GM23338 (cell line): ENCODE measurements around the gene SURF4. TPM values are rescaled to one million over a fixed set of nuclear protein-coding genes. Genes with fewer than 3 reads are reported as not detected.

ENCODE experiments used
- ATAC-seq: fragments of 200-7000 bp; cut with Tn5 transposase; 3 replicates; pipeline ENCODE4 v1.9.1; 2020
- DNase-seq: peaks from one replicate; pipeline ENCODE4 v3.0.0-alpha.2; 2015; ENCODE audit warnings: low spot score
- H2AFZ ChIP-seq: fragments of 200-600 bp; sonication (generic); 2 replicates; pipeline ENCODE4 v1.8.0; 2016; ENCODE audit warnings: antibody characterized with exemption, mild to moderate bottlenecking, moderate library complexity
- H3F3A ChIP-seq: fragments of 200-600 bp; sonication (generic); replicated peaks from 2 replicates; pipeline ENCODE4 v1.8.0; 2017; ENCODE audit warnings: antibody characterized with exemption, mixed run types, low read depth
- H3K27ac ChIP-seq: fragments of 200-600 bp; sonication (generic); 2 replicates; pipeline ENCODE4 v1.6.1; 2016; ENCODE audit warnings: low read depth
- H3K27me3 ChIP-seq: fragments of 200-600 bp; sonication (generic); 2 replicates; pipeline ENCODE4 v1.8.0; 2016; ENCODE audit warnings: mild to moderate bottlenecking, mixed run types, moderate library complexity; ENCODE audit not compliant: insufficient read depth
- H3K36me3 ChIP-seq: fragments of 200-600 bp; sonication (generic); 2 replicates; pipeline ENCODE4 v1.8.0; 2016; ENCODE audit warnings: mild to moderate bottlenecking; ENCODE audit not compliant: insufficient read depth
- H3K4me1 ChIP-seq: fragments of 200-600 bp; sonication (generic); 2 replicates; pipeline ENCODE4 v1.8.0; 2016; ENCODE audit warnings: mild to moderate bottlenecking, moderate library complexity; ENCODE audit not compliant: insufficient read depth
- H3K4me2 ChIP-seq: fragments of 200-600 bp; sonication (generic); 2 replicates; pipeline ENCODE4 v1.7.1; 2017; ENCODE audit warnings: mixed run types
- H3K4me3 ChIP-seq: fragments of 200-600 bp; sonication (generic); 2 replicates; pipeline ENCODE4 v1.6.1; 2016; ENCODE audit warnings: mixed run types
- H3K79me2 ChIP-seq: fragments of 200-600 bp; sonication (generic); replicated peaks from 2 replicates; pipeline ENCODE4 v1.8.0; 2017; ENCODE audit warnings: mild to moderate bottlenecking; ENCODE audit not compliant: insufficient read depth
- H3K9me2 ChIP-seq: fragments of 200-600 bp; sonication (generic); 2 replicates; pipeline ENCODE4 v1.8.0; 2017; ENCODE audit not compliant: insufficient read depth
- H4K20me1 ChIP-seq: fragments of 200-600 bp; sonication (generic); replicated peaks from 2 replicates; pipeline ENCODE4 v1.8.0; 2017; ENCODE audit warnings: mild to moderate bottlenecking; ENCODE audit not compliant: insufficient read depth
- H3K27ac Mint-ChIP-seq: 2 replicates; pipeline ENCODE4 v1.8.0; 2020; ENCODE audit warnings: inconsistent platforms, mild to moderate bottlenecking, moderate library complexity, mixed read lengths
- H3K27me3 Mint-ChIP-seq: 3 replicates; pipeline ENCODE4 v1.8.0; 2022; ENCODE audit warnings: low read depth, mild to moderate bottlenecking, moderate library complexity, mixed read lengths, inconsistent platforms; ENCODE audit not compliant: insufficient read depth, poor library complexity
- H3K36me3 Mint-ChIP-seq: 3 replicates; pipeline ENCODE4 v1.8.0; 2021; ENCODE audit warnings: low read depth, mild to moderate bottlenecking, inconsistent platforms, moderate library complexity, mixed read lengths
- H3K4me1 Mint-ChIP-seq: 3 replicates; pipeline ENCODE4 v1.8.0; 2020; ENCODE audit warnings: mild to moderate bottlenecking, inconsistent platforms, mixed read lengths
- H3K4me3 Mint-ChIP-seq: 3 replicates; pipeline ENCODE4 v1.8.0; 2021; ENCODE audit warnings: moderate library complexity, mild to moderate bottlenecking, inconsistent platforms, mixed read lengths
- H3K9me3 Mint-ChIP-seq: 3 replicates; pipeline ENCODE4 v1.8.0; 2020; ENCODE audit warnings: moderate library complexity, mild to moderate bottlenecking, inconsistent platforms, mixed read lengths
- ETS1 ChIP-seq: IDR thresholded peaks from 2 replicates; pipeline ENCODE4 v1.6.1; 2016; ENCODE audit warnings: antibody characterized with exemption
- EZH2 ChIP-seq: fragments of 200-600 bp; sonication (generic); IDR thresholded peaks from one replicate; pipeline ENCODE4 v1.8.0; 2017; ENCODE audit warnings: antibody characterized with exemption, mild to moderate bottlenecking, low read depth; ENCODE audit not compliant: unreplicated experiment
- EZH2phosphoT487 ChIP-seq: fragments of 200-600 bp; sonication (generic); IDR thresholded peaks from one replicate; pipeline ENCODE4 v1.8.1; 2018; ENCODE audit warnings: antibody characterized with exemption; ENCODE audit not compliant: unreplicated experiment
- JUNB ChIP-seq: IDR thresholded peaks from one replicate; pipeline ENCODE4 v1.6.1; 2016; ENCODE audit warnings: antibody characterized with exemption; ENCODE audit not compliant: unreplicated experiment
- NANOG ChIP-seq: IDR thresholded peaks from 2 replicates; pipeline ENCODE4 v1.6.1; 2016; ENCODE audit warnings: antibody characterized with exemption, borderline replicate concordance
- POLR2AphosphoS5 ChIP-seq: IDR thresholded peaks from 2 replicates; pipeline ENCODE4 v1.6.1; 2016; ENCODE audit warnings: antibody characterized with exemption, low read depth
- REST ChIP-seq: IDR thresholded peaks from one replicate; pipeline ENCODE4 v1.6.1; 2018; ENCODE audit warnings: antibody characterized with exemption; ENCODE audit not compliant: unreplicated experiment
- STAT1 ChIP-seq: IDR thresholded peaks from one replicate; pipeline ENCODE4 v1.6.1; 2016; ENCODE audit warnings: antibody characterized with exemption; ENCODE audit not compliant: unreplicated experiment
- ZNF114 ChIP-seq: fragments of 250-450 bp; sonication (Bioruptor Pico); IDR thresholded peaks from 2 replicates; pipeline ENCODE4 v1.5.0; 2020; ENCODE audit warnings: mild to moderate bottlenecking, moderate library complexity
- ZNF331 ChIP-seq: fragments of 250-450 bp; sonication (Bioruptor Pico); IDR thresholded peaks from 2 replicates; pipeline ENCODE4 v1.5.0; 2020; ENCODE audit warnings: low read depth, mild to moderate bottlenecking, moderate library complexity
- ZNF462 ChIP-seq: fragments of 250-450 bp; sonication (Bioruptor Pico); IDR thresholded peaks from 2 replicates; pipeline ENCODE4 v1.5.0; 2020; ENCODE audit warnings: mild to moderate bottlenecking, moderate library complexity
- polyA plus RNA-seq: library from polyadenylated mRNA; unstranded; fragments of >200 nt; fragmentation: Nextera tagmentation; extraction: Ambion mirVana; gene quantifications from 2 replicates; pipeline ENCODE4 v1.2.1, GENCODE V29; 2016
- total RNA-seq: library from RNA; depleted of rRNA; stranded (reverse); fragments of >200 nt; shearing (Covaris generic); gene quantifications from 2 replicates; pipeline ENCODE4 v1.2.3, GENCODE V29; 2014

Gene SURF4
- total and polyA plus RNA-seq, 2 experiments from 2014 or later, result 66.3 to 242 TPM

DNA sequence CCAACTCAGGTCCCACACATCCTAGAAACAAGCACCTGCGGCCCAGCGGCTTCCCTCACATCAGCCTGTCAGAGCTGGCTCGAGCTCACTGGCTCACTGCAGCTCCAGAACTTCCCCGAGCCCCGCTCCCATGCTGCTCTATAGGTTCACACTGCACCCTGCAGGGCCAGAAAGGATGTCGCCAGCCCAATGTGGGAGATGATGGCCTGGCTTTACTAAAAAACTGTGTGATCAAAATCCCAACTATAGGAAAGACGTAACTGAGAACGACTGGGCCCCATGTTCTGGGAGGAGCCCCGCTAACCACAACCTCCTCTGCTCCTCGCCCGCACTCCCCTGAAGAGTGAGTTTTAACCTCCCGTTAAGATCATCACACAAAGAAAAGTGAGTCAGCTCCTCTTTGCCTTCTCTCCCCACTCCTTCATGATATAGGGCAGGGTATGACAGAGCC is 4.6 kb downstream of the SURF4 start:
- ATAC-seq (no peak), DNase-seq (no peak)
- Histone ChIP-seq H3F3A (no peaks in the 10 kb centered on the region), H3K27me3 (no peaks in the 10 kb centered on the region), H2AFZ (no peak overlapping the region), H3K4me1 (peaks cover 6% of the 10 kb centered on the region; the same call in 1 of the 2 replicates), H3K9me2 (no peaks in the 10 kb centered on the region), H3K4me3 (no peak overlapping the region), H4K20me1 (peaks cover 71% of the 10 kb centered on the region), H3K79me2 (peaks cover 87% of the 10 kb centered on the region), H3K4me2 (no peak overlapping the region), H3K27ac (no peak overlapping the region), H3K36me3 (peaks cover 7% of the 10 kb centered on the region)
- H3K27ac Mint-ChIP-seq, result no peak overlapping the region; the same call in 1 of the 2 replicates
- peaks cover 18% of the 10 kb centered on the region for H3K4me1 Mint-ChIP-seq
- peaks cover 47% of the 10 kb centered on the region for H3K36me3 Mint-ChIP-seq
- peaks cover 11% of the 10 kb centered on the region for H3K27me3 Mint-ChIP-seq
- H3K4me3 Mint-ChIP-seq, result no peak overlapping the region; the same call in 2 of the 3 replicates
- TF ChIP-seq POLR2AphosphoS5, result no peak
- TF ChIP-seq ZNF331, result no peak
- H3K9me3 Mint-ChIP-seq, result no peaks in the 10 kb centered on the region

- H2AFZ ChIP-seq, result no peak overlapping the region
- ATAC-seq, result no peak
- no peak overlapping the region for H3K27ac Mint-ChIP-seq
- no peak for TF ChIP-seq ZNF114
- no peak for TF ChIP-seq STAT1
- no peak for TF ChIP-seq JUNB
- TF ChIP-seq EZH2, result no peak
- no peak for TF ChIP-seq POLR2AphosphoS5
- no peak for TF ChIP-seq ZNF331
- TF ChIP-seq ETS1, result no peak
- TF ChIP-seq REST, result no peak
- TF ChIP-seq EZH2phosphoT487, result no peak
- no peak for TF ChIP-seq ZNF462
- TF ChIP-seq NANOG, result no peak
Observed at GRCh38 chr9:133370685-133371084, 5.2 kb downstream of the SURF4 start.

More at GRCh38 chr9:133370685-133371084, 5.2 kb downstream of the SURF4 start:
- H3K4me1 ChIP-seq, result peaks cover 6% of the 10 kb centered on the region; the same call in 1 of the 2 replicates
- Mint-ChIP-seq H3K36me3 (peaks cover 53% of the 10 kb centered on the region), H3K4me3 (no peak overlapping the region), H3K4me1 (peaks cover 18% of the 10 kb centered on the region), H3K9me3 (no peaks in the 10 kb centered on the region), H3K27me3 (peaks cover 11% of the 10 kb centered on the region)
- H3K4me2 ChIP-seq, result no peak overlapping the region
- H3K27ac ChIP-seq, result no peak overlapping the region
- H3K9me2 ChIP-seq, result no peaks in the 10 kb centered on the region
- peaks cover 2% of the 10 kb centered on the region; the same call in 1 of the 2 replicates for H3F3A ChIP-seq
- peaks cover 10% of the 10 kb centered on the region for H3K36me3 ChIP-seq
- no peak for DNase-seq
- no peaks in the 10 kb centered on the region for H3K27me3 ChIP-seq
- no peak overlapping the region for H3K4me3 ChIP-seq
- H4K20me1 ChIP-seq, result peaks cover 77% of the 10 kb centered on the region
- peaks cover 93% of the 10 kb centered on the region for H3K79me2 ChIP-seq
